GM12878 (cell line): Measurements from ENCODE around the gene ATF7IP. TPM values are rescaled to one million over a fixed set of nuclear protein-coding genes. Genes with fewer than 3 reads are reported as not detected.

Experiments
- ATAC-seq: fragments of 200-7000 bp; cut with Tn5 transposase; 3 replicates; pipeline ENCODE4 v1.9.1; 2020; ENCODE audit warnings: mild to moderate bottlenecking, moderate library complexity
- BruUV-seq: library from RNA; stranded (reverse); fragments of 400-500 nt; replicated peaks from 2 replicates; lab custom pipeline; 2021; lab: Mats Ljungman, UMichigan
- CTCF ChIA-PET: fragments of 300-600 bp; sonication (Branson Sonifier 250); formaldehyde crosslinking; extraction: SDS; loops from one replicate; lab custom pipeline; 2021; ENCODE audit warnings: inconsistent platforms; lab: Yijun Ruan, JAX
- POLR2A ChIA-PET: fragments of 350-600 bp; formaldehyde crosslinking; extraction: SDS; loops from one replicate; lab custom pipeline; 2021; ENCODE audit warnings: inconsistent platforms; lab: Charles Lee
- RAD21 ChIA-PET: fragments of 300-600 bp; sonication (Branson Sonifier 250); formaldehyde crosslinking; loops from one replicate; lab custom pipeline; 2023; ENCODE audit warnings: antibody characterized with exemption; ENCODE audit not compliant: unreplicated experiment; lab: Charles Lee
- SMC1A ChIA-PET: fragments of 300-600 bp; sonication (Branson Sonifier 250); formaldehyde crosslinking; loops from one replicate; lab custom pipeline; 2023; ENCODE audit not compliant: unreplicated experiment, uncharacterized antibody; lab: Charles Lee
- DNase-seq: peaks from one replicate; pipeline ENCODE4 v3.0.0-alpha.2; 2011; ENCODE audit warnings: low read depth, low spot score
- FAIRE-seq: peaks from 3 replicates; lab custom pipeline; 2011; peaks lifted over from hg19 to GRCh38; lab: Jason Lieb, UNC
- H2AFZ ChIP-seq: 2 replicates; pipeline ENCODE4 v1.6.0; 2011; ENCODE audit warnings: low read depth, low read length, control low read depth; ENCODE audit not compliant: control insufficient read depth
- H3K27ac ChIP-seq: 2 replicates; pipeline ENCODE4 v1.5.1; 2011; ENCODE audit warnings: control low read depth; ENCODE audit not compliant: control insufficient read depth, insufficient read depth
- H3K27me3 ChIP-seq, 2 experiments: replicated peaks in 1 of 2; 2 replicates each; pipeline versions ENCODE4 v1.6.0 to v1.6.1; 2011; ENCODE audit warnings: low read length in 1 of 2; ENCODE audit not compliant: control insufficient read depth in 2 of 2, insufficient read depth in 2 of 2
- H3K36me3 ChIP-seq, 2 experiments: 2 replicates each; pipeline ENCODE4 v1.5.1; 2011; ENCODE audit warnings: low read length in 1 of 2; ENCODE audit not compliant: control insufficient read depth in 2 of 2, insufficient read depth in 2 of 2
- H3K4me1 ChIP-seq: 2 replicates; pipeline ENCODE4 v1.6.1; 2011; ENCODE audit warnings: mild to moderate bottlenecking, low read length, moderate library complexity, mixed read lengths; ENCODE audit not compliant: control insufficient read depth, insufficient read depth
- H3K4me2 ChIP-seq: 2 replicates; pipeline ENCODE4 v1.6.0; 2011; ENCODE audit warnings: control low read depth; ENCODE audit not compliant: control insufficient read depth, insufficient read depth
- H3K4me3 ChIP-seq: fragments of 200-600 bp; sonication (generic); 2 replicates; pipeline ENCODE4 v1.5.1; 2016
- H3K79me2 ChIP-seq: 2 replicates; pipeline ENCODE4 v1.6.0; 2011; ENCODE audit warnings: low read length; ENCODE audit not compliant: control insufficient read depth, insufficient read depth
- H3K9ac ChIP-seq: 2 replicates; pipeline ENCODE4 v1.8.0; 2011; ENCODE audit warnings: low read length, control low read depth, mixed read lengths; ENCODE audit not compliant: control insufficient read depth, insufficient read depth
- H3K9me3 ChIP-seq: replicated peaks from 3 replicates; pipeline ENCODE4 v1.5.1; 2011; ENCODE audit warnings: mild to moderate bottlenecking, low read length; ENCODE audit not compliant: control insufficient read depth, insufficient read depth
- H4K20me1 ChIP-seq: 2 replicates; pipeline ENCODE4 v1.6.0; 2011; ENCODE audit not compliant: control insufficient read depth, insufficient read depth
- E2F8 ChIP-seq: fragments of 450-650 bp; IDR thresholded peaks from 2 replicates; pipeline ENCODE4 v1.6.1; 2018; ENCODE audit warnings: mild to moderate bottlenecking, low read depth, moderate library complexity; ENCODE audit not compliant: partially characterized antibody
- WGBS: methylation state at CpG from one replicate; pipeline ENCODE4 v1.1.6; 2016; ENCODE audit warnings: low lambda C conversion rate; ENCODE audit not compliant: insufficient replicate concordance, insufficient coverage; ENCODE audit errors: missing lambda C conversion rate; 5-methylcytosine and 5-hydroxymethylcytosine counted together
- in situ Hi-C: fragments of 300-500 bp; cut with MboI; formaldehyde crosslinking; loops from 9 replicates; pipeline ENCODE4 v1.14.3; 2018; ENCODE audit warnings: mixed read lengths
- intact Hi-C: fragments of 100-400 bp; cut with micrococcal nuclease; formaldehyde crosslinking; loops from one replicate; pipeline ENCODE4 v1.14.2; 2022; ENCODE audit not compliant: unreplicated experiment
- polyA plus RNA-seq, 11 experiments: library from polyadenylated mRNA; depleted of rRNA in 4 of 11; unstranded in 6 of 11; stranded (reverse) in 5 of 11; fragments of >200 nt; fragmentation: Nextera tagmentation in 4 of 11; fragmentation: Illumina TruSeq in 1 of 11; extraction: Ambion mirVana in 4 of 11; extraction: Trizol in 1 of 11; gene quantifications; 1 replicate in 1 of 11; 2 replicates in 10 of 11; pipeline versions ENCODE4 v1.2.1 to v1.2.3, GENCODE V29; 2011 to 2016; ENCODE audit warnings: inconsistent platforms in 2 of 11, missing spikeins in 2 of 11, low read depth in 1 of 11
- total RNA-seq, 4 experiments: library from RNA; depleted of rRNA in 3 of 4; stranded (reverse); fragments of >200 nt in 3 of 4; fragmentation: Illumina TruSeq in 1 of 4; extraction: Trizol in 1 of 4; gene quantifications; 2 replicates each; pipeline versions ENCODE4 v1.2.1 to v1.2.3, GENCODE V29; 2013 to 2021

The ATF7IP gene
- total and polyA plus RNA-seq, 10 of the 15 experiments (the other 5 are each of a cell fraction or from before 2014, with no cell fraction given): 6.2 to 66.6 (median 29.3) TPM

GRCh38 chr12:14548609-14549008 lies 183.1 kb downstream of the ATF7IP start:
- in situ Hi-C loops: no loop called here
- no peak overlapping the region for H3K9ac ChIP-seq
- no peak overlapping the region for H3K4me3 ChIP-seq
- RAD21 ChIA-PET: no interaction called here
- no peaks in the 10 kb centered on the region for H4K20me1 ChIP-seq
- no peak for TF ChIP-seq E2F8
- TF ChIP-seq, all 136 proteins: peak for 0
- WGBS: 44% methylated on average over 6 of the region's 6 CpGs
- no peak for FAIRE-seq
- H3K27me3 ChIP-seq: no peaks in the 10 kb centered on the region
- intact Hi-C loops: no loop called here
- SMC1A ChIA-PET: no interaction called here
- no peaks in the 10 kb centered on the region for H3K4me1 ChIP-seq
- H3K9me3 ChIP-seq: peaks cover 2% of the 10 kb centered on the region; the same call in 2 of the 3 replicates
- DNase-seq: no peak
- CTCF ChIA-PET: no interaction called here
- POLR2A ChIA-PET: no interaction called here
- no peak overlapping the region for H2AFZ ChIP-seq
- H3K36me3 ChIP-seq: no peaks in the 10 kb centered on the region
- BruUV-seq: no TSS peak
- ATAC-seq: no peak
- no peak overlapping the region for H3K27ac ChIP-seq
- no peaks in the 10 kb centered on the region for H3K79me2 ChIP-seq
- no peak overlapping the region for H3K4me2 ChIP-seq

Other genes starting within 250 kb of the ATF7IP start
- gene PLBD1, start 202.2 kb downstream of the ATF7IP start, total RNA-seq (2014; rRNA removed): 0.23 and 0.76 TPM in 2 replicates
- 0.23 and 0.54 TPM in 2 replicates for gene PLBD1, start 202.2 kb downstream of the ATF7IP start, total RNA-seq (2014; rRNA removed; fragmentation: Illumina TruSeq; extraction: Trizol)
- 0.28 and 0.35 TPM in 2 replicates for gene PLBD1, start 202.2 kb downstream of the ATF7IP start, total RNA-seq (2021)
- not detected in 2 replicates for gene PLBD1, start 202.2 kb downstream of the ATF7IP start, polyA plus RNA-seq (2011; rRNA removed)
- 0.34 and 2.9 TPM in 2 replicates for gene PLBD1, start 202.2 kb downstream of the ATF7IP start, polyA plus RNA-seq (2014; fragmentation: Illumina TruSeq; extraction: Trizol)
- gene PLBD1, start 202.2 kb downstream of the ATF7IP start, polyA plus RNA-seq (2014; fragmentation: Nextera tagmentation; extraction: Ambion mirVana): under 1 TPM; 0.20 to 0.23 TPM
- gene PLBD1, start 202.2 kb downstream of the ATF7IP start, polyA plus RNA-seq (2014; rRNA removed): 0.19 and 0.99 TPM in 2 replicates
- gene PLBD1, start 202.2 kb downstream of the ATF7IP start, polyA plus RNA-seq (2016; fragmentation: Nextera tagmentation; extraction: Ambion mirVana): under 1 TPM; 0.27 to 0.39 TPM